GM23248 (cell line): ENCODE results near the gene DNAH8.

Experiments used
- EZH2 ChIP-seq: fragments of 200-600 bp; sonication (generic); IDR thresholded peaks from 2 replicates; pipeline ENCODE4 v1.6.1; 2018; ENCODE audit warnings: antibody characterized with exemption, mild to moderate bottlenecking; ENCODE audit not compliant: insufficient read depth, poor library complexity, severe bottlenecking
- EZH2phosphoT487 ChIP-seq: fragments of 200-600 bp; sonication (generic); IDR thresholded peaks from 2 replicates; pipeline ENCODE4 v1.6.1; 2018; ENCODE audit warnings: antibody characterized with exemption, moderate library complexity, mild to moderate bottlenecking, low read depth; ENCODE audit not compliant: insufficient read depth

DNA sequence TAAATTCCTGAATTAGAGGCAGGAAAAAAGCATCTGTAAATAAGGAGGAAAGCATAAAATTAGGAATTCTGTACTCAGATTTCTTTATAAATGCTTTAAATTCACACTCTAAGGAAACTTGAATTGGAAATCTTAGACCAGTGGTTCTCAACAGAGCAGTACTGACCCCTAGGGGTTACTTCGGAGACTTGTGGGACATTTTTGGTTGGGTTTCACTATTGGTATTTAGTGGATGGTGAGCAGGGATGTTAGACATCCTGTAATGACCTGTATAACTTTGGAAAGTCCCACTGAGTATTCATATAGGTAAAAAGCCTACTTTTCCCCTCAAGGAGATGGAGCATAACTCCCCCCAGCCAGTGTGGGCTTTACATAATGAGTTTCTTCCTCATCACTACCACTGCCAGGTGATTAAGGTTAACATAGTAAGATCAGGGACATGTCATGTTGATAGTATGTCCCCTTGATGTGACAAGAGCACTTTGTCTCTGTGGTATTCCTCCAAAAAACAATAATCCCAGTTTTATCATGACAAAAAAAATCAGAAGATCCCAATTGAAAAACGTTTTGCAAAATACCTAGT is 43.1 kb upstream of the DNAH8 start:
- TF ChIP-seq EZH2phosphoT487 = no peak
- no peak for TF ChIP-seq EZH2
